GM11168 (cell line): ENCODE results near the gene CANT1.

Source experiments
- in situ Hi-C: fragments of 300-500 bp; cut with MboI; formaldehyde crosslinking; loops from one replicate; pipeline ENCODE4 v1.12.0; 2022; ENCODE audit warnings: low sequenced_read_pairs; ENCODE audit not compliant: unreplicated experiment

Gene CANT1

DNA sequence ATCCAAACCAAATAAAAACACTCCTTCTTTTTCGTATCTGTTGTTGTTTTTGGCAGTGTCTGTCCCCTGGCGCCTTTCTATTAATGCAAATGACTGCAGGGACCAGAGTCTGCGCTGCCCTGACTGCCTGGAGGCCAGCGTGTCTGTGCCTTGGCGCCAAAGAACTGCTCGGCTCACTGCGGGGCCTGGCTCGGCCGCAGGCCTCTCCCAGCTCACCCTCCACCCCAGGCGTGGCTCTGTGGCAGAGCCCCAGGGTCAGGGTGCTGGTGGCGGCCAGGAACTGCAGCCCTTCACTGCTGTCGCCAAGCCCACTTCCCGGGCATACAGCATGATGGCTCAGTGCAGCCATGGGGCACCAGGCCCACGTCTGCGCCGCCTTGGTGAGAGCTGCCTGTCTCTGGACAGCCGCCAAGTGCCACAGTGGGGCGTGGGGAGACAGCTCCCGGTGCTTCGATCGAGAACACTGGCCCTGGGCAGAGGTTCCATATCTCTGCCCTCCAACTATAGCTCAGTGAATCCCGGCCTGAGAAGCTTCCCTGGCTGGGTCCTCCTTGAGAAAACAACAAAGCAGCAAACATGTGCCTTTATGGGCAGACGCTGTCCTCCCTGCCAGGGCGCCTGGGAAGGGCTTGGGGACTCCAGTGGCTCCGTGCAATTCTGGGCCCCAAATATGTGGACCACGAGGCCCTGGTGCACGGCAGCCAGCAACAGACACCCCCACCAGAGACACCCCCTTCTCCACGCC lies 11.1 kb downstream of the CANT1 start:
- in situ Hi-C loops, result no loop called here

DNA sequence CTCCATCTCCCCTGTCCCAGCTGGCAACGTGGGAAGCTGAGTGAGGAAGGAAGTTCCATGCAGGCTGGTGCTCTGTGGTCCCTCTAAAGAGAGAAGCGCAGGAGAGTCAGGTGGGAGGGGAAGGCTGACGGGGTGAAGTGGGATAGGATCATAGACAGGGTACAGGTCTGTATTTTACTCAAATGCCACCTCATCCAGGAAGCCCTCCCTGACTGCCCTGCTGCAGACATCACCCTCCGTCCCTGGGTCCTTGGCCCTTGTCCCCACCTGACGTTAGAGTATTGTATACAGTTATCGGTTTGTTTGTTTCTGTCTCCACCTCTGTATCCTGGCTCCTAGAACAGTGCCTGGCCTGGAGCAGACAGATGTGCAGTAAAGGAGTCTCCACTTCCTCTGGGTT lies 11.7 kb downstream of the CANT1 start:
- in situ Hi-C loops, result no loop called here

- in situ Hi-C loops, result no loop called here
Measured at GRCh38 chr17:78997231-78997741, 12.3 kb downstream of the CANT1 start.

- in situ Hi-C loops, result no loop called here
Measured at GRCh38 chr17:78996781-78997201, 12.8 kb downstream of the CANT1 start.

GRCh38 chr17:78995761-78996451 lies 13.7 kb downstream of the CANT1 start:
- in situ Hi-C loops, result no loop called here

GRCh38 chr17:78995022-78995760 lies 14.4 kb downstream of the CANT1 start:
- in situ Hi-C loops, result no loop called here

DNA sequence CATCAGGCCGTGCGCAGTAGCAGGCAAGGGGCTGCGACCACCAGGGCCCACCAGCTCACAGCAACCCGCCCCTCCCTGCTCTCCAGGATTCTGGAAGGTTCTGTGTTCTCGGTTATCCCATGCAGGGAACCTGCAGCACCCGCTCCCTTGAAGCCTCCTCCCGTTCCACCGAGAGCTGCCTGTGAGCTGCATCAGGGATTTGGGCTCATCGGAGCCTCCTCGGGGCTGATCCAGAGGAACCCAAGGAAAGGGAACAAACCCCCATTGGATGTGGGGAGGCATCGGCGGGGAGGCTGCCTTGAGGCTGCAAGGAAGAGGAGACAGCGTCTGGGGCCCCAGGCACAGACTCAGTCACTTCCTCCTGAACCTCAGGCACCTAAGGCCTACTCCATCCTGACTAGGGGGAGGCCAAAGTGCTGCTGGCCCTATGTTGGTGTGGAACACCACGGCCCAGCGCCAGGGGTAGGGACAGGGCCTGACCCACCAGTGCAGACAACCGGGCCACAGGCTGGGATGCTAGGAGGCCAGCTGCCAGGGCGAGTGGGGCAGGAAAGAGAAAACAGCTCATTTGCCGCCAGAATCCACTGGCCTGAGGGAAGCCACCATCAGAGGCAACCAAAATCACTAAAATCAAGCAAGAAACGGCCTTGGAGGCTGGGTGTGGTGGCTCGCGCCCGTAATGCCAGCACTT lies 15.4 kb downstream of the CANT1 start:
- in situ Hi-C loops, result no loop called here

GRCh38 chr17:78993241-78993956 lies 16.2 kb downstream of the CANT1 start:
- in situ Hi-C loops, result no loop called here

DNA sequence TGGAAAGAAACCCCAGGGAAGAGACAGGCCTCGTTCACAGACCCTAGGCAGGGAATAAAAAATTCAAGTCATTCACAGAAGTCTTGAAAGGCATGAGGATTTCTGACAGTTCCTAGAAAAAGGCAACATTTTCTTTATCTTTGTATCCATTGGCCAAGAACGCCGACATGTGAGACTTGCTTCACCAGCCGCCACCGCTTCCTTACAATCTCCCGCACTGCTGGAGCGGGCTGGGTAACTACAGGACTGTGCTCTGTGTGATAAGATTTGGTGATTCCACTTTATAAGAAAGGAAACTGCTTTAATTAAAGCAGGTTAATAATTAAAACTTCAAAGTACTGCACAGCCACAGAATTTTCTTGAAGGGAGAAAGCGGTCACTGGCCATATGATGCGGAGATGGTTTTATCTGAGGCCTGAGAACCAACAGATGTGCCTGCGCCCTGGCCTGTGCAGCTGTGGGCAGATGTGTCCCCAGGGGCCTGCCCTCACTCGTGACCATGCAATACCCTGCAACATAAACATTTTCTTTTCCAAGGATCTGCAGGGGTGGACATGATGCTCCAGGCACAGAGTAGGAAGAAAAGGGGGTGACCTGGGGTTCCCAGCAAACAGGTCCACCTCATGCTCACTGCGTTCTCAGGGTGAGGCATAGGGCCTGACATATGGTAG lies 16.9 kb downstream of the CANT1 start:
- in situ Hi-C loops, result no loop called here

DNA sequence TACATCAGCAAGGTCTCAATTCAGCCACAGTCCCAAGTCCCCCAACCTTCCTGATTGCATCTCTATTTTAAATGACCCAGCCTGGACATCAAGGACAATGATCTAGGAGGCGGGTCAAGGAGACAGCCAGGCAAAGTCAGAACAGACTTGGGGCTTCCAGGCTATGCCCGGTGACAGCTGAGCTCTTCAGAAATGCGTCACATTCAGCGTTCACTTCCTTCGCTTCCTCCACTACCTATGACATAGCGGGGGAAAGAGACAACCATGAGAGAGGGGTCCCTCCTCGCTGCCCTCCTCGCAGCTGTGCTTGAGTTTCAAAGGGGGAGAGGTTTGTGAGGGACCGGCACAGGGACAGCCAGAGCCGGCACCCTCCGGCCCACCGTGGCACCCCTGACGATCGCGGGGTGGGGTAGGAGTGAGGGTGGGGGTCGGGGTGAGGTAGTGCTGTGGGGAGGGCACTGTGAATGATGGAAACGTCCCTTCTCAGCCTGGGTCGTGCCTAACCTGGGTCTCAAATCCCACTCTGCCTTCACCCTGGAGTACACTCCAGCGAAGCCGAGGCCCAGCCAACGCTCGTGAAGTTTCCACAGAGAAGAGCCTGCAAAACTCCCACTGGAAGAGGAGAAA lies 17.5 kb downstream of the CANT1 start:
- in situ Hi-C loops, result no loop called here

DNA sequence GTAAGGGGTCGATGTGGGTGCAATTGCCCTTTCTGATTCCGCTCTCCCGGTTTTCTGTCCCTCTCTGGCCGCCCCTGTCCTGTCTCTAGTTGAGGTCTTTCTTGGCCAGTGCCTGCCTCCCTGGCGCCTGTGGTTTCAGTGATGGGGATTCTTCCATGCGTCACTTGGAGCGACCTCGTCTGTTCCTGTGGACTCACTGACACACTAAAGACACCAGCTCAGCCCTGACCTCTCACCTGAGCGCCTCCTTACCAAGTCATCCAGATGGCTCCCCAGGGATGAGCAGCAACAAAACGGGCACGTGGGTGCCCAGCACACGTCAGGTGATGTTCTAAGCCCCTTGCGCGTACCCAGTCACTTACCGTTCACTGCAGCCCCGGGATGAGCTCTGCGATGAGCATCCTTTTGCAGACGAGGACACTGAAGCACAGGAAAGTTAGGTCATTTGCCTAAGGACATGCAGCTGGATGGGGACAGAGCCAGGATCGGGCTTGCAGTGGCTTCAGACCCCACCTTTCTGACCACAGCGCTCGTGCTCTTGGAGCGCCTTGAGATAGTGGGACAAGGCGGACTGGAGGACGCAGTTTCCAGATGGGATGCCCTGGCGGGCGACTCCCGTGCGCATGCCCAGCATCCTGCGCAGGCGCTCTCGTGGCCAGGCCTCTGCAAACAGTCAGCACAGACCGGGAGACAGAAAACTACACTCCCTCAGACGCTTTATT lies 18.4 kb downstream of the CANT1 start:
- in situ Hi-C loops, result no loop called here

DNA sequence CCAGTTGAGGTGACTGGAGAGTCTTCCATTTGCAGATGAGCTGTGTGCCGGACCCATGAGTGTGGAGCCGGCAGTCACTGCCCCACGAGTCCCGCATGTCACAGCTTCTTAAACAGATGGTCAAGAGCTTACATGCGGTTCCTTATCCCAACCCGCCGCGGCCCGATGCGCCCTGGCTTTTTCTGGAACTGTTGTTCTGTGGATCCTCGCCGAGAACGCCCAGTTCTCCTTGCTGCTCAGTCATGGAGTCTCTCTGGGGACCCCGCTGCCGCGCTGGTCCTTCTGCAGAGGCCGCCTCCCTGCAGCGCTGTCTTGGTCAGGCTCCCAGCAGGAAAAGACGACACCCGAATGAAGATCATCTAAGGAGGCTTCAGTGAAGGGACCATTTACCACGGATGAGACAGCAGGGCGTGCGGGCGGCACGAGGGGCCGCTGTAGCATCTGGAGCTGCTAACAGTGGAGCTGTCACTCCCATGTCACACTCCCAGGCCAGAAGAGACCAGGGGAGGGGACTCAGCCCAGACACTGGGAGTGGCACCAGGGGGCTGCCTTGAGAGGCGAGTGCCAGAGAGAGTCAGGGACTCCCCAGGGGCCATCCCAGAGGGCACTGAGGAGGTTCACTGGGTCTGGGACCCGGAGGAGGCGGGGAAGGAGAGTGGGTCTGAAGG lies 19.1 kb downstream of the CANT1 start:
- in situ Hi-C loops, result no loop called here

DNA sequence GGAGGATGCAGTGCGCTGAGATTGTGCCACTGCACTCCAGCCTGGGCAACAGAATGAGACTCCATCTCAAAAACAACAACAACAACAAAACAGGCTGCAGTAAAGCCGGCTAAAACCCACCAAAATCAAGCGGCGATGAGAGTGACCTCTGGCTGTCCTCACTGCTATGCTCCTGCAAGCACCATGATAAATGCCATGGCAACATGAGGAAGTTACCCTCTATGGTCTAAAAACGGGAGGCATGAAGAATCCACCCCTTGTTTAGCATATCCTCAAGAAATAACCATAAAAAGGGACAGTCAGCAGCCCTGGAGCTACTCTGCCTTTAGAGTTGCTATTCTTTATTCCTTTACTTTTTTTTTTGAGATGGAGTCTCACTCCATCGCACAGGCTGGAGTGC lies 21.4 kb downstream of the CANT1 start:
- in situ Hi-C loops, result no loop called here

GRCh38 chr17:78986649-78987328 lies 22.8 kb downstream of the CANT1 start:
- in situ Hi-C loops, result no loop called here

DNA sequence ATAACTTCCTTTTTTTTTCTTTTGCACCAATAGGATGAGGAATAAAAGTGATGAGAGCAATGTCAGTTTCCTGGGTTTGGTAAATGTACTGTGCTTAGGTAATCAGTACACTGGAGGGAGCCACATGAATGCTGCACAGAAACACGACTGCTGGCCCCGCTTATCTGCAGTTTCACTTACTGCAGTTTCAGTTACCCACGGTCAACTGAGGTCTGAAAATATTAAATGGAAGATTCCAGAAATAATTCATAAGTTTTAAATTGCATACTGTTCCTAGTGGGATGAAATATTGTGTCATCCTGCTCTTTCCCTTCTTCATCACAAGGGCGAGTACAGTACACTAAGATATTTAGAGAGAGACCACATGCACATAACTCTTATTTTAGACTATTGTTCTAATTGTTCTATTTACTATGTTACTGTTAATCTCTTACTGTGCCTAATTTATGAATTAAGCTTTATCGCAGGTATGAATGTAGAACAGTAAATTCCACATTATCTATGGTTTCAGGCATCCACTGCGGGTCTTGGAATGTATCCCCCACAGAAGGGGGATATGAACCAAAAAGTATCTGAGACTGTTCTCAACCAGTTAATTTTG lies 23.4 kb downstream of the CANT1 start:
- in situ Hi-C loops, result no loop called here

DNA sequence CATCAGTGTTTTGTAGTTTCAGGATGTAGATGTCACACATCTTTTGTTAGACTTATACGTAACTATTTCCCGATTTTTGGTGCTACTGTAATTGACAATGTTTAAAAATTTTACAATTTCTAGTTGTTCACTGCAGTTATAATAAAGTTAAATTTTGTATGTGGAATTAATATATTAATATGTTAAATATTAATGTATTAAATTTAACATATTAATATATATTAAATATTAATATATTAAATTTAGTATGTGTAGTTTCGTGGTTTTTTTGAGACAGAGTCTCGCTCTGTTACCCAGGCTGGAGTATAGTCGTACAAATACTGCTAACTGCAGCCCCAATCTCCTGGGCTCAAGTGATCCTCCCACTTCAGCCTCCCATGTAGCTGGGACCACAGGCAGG lies 24.2 kb downstream of the CANT1 start:
- in situ Hi-C loops, result no loop called here
